HG02571 (cell line): ENCODE measurements around the gene GLYR1.
A peak's percentile ranks its signal among the peaks of the same experiment; 100 is the strongest.
"Not testable (repeated sequence)": the region's sequence is repeated elsewhere in the genome, so short reads cannot be mapped to it uniquely, and the experiment has no call there.

Experiments
- ATAC-seq: cut with Tn5 transposase; IDR thresholded peaks from one replicate; pipeline ENCODE4 v1.9.1; 2021; ENCODE audit warnings: mild to moderate bottlenecking, moderate library complexity; ENCODE audit not compliant: unreplicated experiment

GLYR1 gene

DNA sequence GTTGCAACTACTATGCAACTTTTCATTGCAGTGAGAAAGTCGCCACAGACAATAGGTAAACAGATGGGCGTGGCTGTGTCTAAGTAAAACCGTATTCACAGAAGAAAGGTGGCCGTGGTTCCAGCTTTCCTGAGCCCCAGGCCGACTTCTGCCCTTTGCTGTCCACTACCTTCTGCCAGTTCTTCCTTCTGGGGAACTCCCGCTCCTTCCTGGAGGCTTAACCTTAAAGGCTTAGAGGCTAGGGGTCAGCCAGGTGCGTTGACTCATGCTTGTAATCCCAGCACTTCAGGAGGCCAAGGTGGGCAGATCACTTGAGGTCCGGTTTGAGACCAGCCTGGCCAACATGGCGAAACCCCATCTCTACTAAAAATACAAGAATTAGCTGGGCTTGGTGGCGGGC lies 56.8 kb downstream of the GLYR1 start:
- no peak for ATAC-seq

- ATAC-seq, result no peak
These were observed 58.2 kb downstream of the GLYR1 start for GRCh38 chr16:4788910-4789309.

- ATAC-seq, result no peak
These were observed 58.6 kb downstream of the GLYR1 start for GRCh38 chr16:4788489-4788889.

DNA sequence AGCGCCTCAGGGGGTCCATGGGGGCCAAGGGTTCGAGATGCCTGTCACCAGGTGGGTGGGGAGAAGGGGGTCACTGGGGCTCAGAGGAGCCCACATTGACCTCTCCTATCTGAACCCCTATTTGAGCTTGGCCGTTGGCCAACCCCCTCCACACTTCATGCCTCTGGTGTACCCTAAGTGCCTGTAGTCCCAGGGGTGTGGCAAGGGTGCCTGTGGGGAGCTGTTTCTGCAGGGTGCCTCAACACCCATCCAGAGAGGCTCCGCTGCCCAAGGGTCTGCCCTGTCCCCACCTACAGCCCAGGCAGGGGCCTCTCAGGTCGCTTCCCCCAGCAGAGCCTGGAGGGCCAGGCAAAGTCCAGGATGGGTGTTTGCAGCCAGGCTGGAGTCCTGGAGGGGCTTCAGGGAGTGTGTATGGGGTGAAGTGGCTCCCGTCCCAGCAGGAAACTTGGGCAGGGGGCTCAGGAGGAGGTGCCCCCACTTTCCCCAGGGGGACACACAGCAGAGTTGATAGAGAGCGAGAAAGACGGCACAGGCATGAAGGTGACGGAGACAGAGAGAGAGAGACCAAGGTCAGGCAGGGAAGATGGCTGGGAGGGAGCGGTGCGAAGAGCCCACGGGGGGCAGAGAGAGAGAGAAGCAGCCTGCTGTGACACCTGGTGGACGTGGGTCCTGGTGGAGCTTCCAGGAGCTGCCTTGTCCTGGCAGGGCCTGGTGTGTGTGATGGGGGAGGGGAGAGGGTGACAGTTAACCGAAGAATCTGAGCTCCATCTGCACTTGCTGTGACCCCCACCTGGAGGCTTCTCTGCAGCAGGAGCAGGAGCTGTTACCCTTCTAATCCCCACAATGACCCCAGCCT lies 59.2 kb downstream of the GLYR1 start, which contains the start of gene SEPTIN12:
Gene SEPTIN12, minus strand, starts transcription at position 719 of the 856 bp plus-strand sequence. Its CDS starts 700 bp downstream, at position 19.
- ATAC-seq, result no peak

- no peak for ATAC-seq
These were observed 60.0 kb downstream of the GLYR1 start for GRCh38 chr16:4787068-4787467.

DNA sequence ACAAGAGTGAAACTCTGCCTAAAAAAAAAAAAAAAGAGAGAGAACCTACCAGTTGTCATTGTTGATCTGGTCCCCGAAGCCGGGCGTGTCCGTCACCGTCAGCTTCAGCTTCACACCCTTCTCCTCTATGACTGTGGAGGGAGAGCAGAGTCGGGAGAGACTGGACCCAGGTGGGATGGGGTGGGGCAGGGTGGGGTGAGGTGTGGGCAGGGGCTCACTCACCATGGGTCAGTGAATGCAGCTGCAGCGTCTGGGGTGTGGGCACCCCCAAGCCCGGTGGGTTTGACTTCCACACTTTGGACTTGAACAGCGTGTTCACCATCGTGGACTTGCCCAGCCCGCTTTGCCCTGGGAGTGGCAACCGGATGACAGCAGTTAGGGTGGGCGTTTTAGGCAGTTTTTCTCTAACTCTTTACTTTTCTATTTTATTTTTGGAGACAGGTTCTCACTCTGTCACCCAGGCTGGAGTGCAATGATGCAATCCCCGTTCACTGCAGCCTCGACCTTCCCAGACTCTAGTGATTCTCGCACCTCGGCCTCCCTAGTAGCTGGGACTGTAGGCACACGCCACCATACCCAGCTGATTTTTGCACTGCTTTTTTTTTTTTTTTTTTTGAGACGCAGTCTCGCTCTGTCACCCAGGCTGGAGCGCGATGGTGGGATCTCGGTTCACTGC lies 61.2 kb downstream of the GLYR1 start:
- no peak for ATAC-seq

DNA sequence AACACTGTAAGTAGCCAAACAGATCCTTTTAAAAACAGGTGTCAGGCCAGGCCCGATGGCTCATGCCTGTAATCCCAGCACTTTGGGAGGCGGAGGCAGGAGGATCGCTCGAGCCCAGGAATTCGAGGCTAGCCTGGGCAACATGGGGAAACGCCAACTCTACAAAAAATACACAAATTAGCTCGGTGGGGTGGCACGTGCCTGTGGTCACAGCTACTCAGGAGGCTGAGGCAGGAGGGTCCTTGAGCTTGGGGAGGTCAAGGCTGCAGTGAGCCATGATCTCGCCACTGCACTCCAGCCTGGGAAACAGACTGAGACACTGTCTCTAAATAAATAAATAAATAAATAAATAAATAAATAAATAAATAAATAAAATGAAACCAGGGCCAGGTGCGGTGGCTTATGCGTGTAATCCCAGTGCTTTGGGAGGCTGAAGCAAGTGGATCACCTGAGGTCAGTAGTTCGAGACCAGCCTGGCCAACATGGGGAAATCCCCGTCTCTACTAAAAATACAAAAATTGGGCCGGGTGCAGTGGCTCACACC lies 62.6 kb downstream of the GLYR1 start:
- not testable (repeated sequence) for ATAC-seq

GRCh38 chr16:4783951-4784336 lies 63.1 kb downstream of the GLYR1 start:
- ATAC-seq, result no peak

- no peak for ATAC-seq
These were observed 63.7 kb downstream of the GLYR1 start for GRCh38 chr16:4783251-4783950.

DNA sequence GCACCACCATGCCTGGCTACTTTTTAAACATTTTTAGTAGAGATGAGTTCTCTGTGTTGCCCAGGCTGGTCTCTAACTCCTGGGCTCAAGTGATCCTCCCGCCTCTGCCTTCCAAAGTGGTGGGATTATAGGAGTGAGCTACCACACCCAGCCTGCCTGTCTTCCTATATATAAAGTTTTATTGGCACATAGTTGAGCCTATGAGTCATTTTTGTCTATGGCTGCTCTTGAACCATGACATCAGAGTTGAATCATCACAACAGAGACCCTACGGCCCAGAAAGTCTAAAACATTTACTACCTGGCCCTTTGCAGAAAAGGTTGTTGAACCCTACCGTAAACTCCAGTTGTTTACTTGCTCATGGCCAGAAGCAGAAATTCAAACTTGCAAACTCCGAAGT lies 66.9 kb downstream of the GLYR1 start:
- no peak for ATAC-seq

- no peak for ATAC-seq
These were observed 69.1 kb downstream of the GLYR1 start for GRCh38 chr16:4778050-4778392.

- ATAC-seq, result no peak
These were observed 69.6 kb downstream of the GLYR1 start for GRCh38 chr16:4777339-4778049.

DNA sequence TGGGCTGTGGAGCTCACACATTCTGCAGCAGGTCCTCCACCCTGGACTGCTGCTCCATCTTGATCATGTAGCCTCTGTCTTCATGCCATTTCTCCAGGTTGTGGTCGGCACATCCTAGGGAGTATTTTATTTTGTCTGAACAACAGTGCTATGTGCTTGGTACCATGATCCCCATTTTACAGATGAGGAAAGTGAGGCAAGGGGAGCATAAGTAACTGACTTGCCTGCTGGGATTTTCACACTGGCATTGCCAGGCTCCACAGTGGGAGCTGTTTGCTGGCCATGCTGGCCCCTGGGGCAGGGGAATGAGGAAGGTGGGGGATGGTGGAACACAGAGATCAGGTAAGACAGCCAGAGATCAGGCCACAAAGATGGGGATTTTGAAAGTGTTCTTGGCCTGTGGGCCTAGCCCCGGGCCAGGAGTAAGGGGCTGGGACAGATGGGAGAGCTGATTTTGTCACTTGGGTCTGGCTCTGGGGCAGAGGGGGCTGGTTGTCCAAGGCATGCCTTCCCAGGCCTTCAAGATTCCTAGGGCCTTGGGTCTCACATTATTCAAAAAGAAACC lies 70.9 kb downstream of the GLYR1 start:
- ATAC-seq, result no peak

GRCh38 chr16:4775005-4775404 lies 72.1 kb downstream of the GLYR1 start:
- no peak for ATAC-seq

- ATAC-seq, result no peak
These were observed 74.7 kb downstream of the GLYR1 start for GRCh38 chr16:4772351-4772750.

DNA sequence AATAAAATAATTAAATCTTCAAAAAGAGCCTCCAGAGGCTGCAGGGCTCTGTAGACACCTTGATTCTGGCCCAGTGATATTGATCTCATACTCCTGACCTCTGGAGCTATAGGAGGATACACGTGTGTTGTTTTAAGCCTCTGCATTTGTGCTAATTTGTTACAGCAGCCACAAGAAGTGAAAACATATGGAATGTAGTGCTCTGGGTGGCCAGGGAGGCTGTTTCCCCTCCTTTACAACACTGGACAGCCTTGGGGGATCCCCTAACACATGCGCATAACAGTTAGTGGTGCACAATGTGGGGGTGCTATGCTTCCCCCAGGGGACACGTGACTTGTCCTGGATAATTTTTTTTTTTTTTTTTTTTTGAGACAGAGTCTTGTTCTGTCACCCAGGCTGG lies 75.4 kb downstream of the GLYR1 start:
- no peak for ATAC-seq

- no peak for ATAC-seq
These were observed 77.8 kb downstream of the GLYR1 start for GRCh38 chr16:4769306-4769638.

- peak; percentile 60 for ATAC-seq
These were observed 78.4 kb downstream of the GLYR1 start for GRCh38 chr16:4768549-4769305.

- ATAC-seq, result no peak
These were observed 79.1 kb downstream of the GLYR1 start for GRCh38 chr16:4767872-4768548.
